DOHH2 (cell line): Measurements from ENCODE around the gene SLC8A1.
A peak's percentile ranks its signal among the peaks of the same experiment; 100 is the strongest.

Experiments used
- H3F3A ChIP-seq: fragments of 200-600 bp; sonication (generic), shearing (Covaris generic); 2 replicates; pipeline ENCODE4 v1.6.0; 2016; ENCODE audit warnings: antibody characterized with exemption, mild to moderate bottlenecking; ENCODE audit not compliant: control insufficient read depth, insufficient read depth
- H3K27ac ChIP-seq: fragments of 200-600 bp; sonication (generic); 2 replicates; pipeline ENCODE4 v1.5.1; 2014; ENCODE audit warnings: low read depth, mild to moderate bottlenecking, low read length, moderate library complexity
- H3K27me3 ChIP-seq: fragments of 200-600 bp; sonication (generic); 2 replicates; pipeline ENCODE4 v1.6.1; 2014; ENCODE audit warnings: mild to moderate bottlenecking, low read length, mixed read lengths; ENCODE audit not compliant: control insufficient read depth
- H3K36me3 ChIP-seq: fragments of 200-600 bp; sonication (generic); 2 replicates; pipeline ENCODE4 v1.6.1; 2014; ENCODE audit warnings: mild to moderate bottlenecking, low read length, moderate library complexity, mixed read lengths; ENCODE audit not compliant: control insufficient read depth
- H3K4me1 ChIP-seq: fragments of 200-600 bp; sonication (generic); 2 replicates; pipeline ENCODE4 v1.6.1; 2014; ENCODE audit warnings: mild to moderate bottlenecking, low read length, mixed read lengths; ENCODE audit not compliant: control insufficient read depth
- H3K4me2 ChIP-seq: fragments of 200-600 bp; sonication (generic); 2 replicates; pipeline ENCODE4 v1.6.0; 2014; ENCODE audit warnings: mild to moderate bottlenecking, low read length, moderate library complexity
- H3K4me3 ChIP-seq: fragments of 200-600 bp; sonication (generic); 2 replicates; pipeline ENCODE4 v1.5.1; 2014; ENCODE audit warnings: mild to moderate bottlenecking, low read length, mixed read lengths
- H3K79me2 ChIP-seq: fragments of 200-600 bp; sonication (generic); 2 replicates; pipeline ENCODE4 v1.6.1; 2014; ENCODE audit warnings: mild to moderate bottlenecking, low read length, mixed read lengths; ENCODE audit not compliant: control insufficient read depth
- H3K9me2 ChIP-seq: fragments of 200-600 bp; sonication (generic); replicated peaks from 2 replicates; pipeline ENCODE4 v1.6.1; 2014; ENCODE audit warnings: mild to moderate bottlenecking, low read length, mixed read lengths; ENCODE audit not compliant: control insufficient read depth
- H3K9me3 ChIP-seq: fragments of 200-600 bp; sonication (generic); 2 replicates; pipeline ENCODE4 v1.6.1; 2014; ENCODE audit warnings: antibody characterized with exemption, low read length, mixed read lengths; ENCODE audit not compliant: control insufficient read depth, insufficient read depth
- H4K20me1 ChIP-seq: fragments of 200-600 bp; sonication (generic); 2 replicates; pipeline ENCODE4 v1.6.0; 2014; ENCODE audit warnings: low read depth, mild to moderate bottlenecking, antibody characterized with exemption, low read length, moderate library complexity; ENCODE audit not compliant: control insufficient read depth, insufficient read depth
- CTCF ChIP-seq: fragments of 200-600 bp; sonication (generic); IDR thresholded peaks from one replicate; pipeline ENCODE4 v1.5.1; 2014; ENCODE audit warnings: antibody characterized with exemption, mild to moderate bottlenecking, low read depth, low read length; ENCODE audit not compliant: poor library complexity, severe bottlenecking
- EZH2phosphoT487 ChIP-seq: fragments of 200-600 bp; sonication (generic); IDR thresholded peaks from 2 replicates; pipeline ENCODE4 v1.6.1; 2017; ENCODE audit warnings: borderline replicate concordance, mild to moderate bottlenecking, antibody characterized with exemption, low read length, moderate library complexity, mixed read lengths

SLC8A1 gene

GRCh38 chr2:40348665-40349064 is 103.2 kb downstream of the SLC8A1 start:
- H3K36me3 ChIP-seq, result 0 out of 2 replicates have a peak, but pooled peaks cover 4% of the 10 kb centered on the region
- H4K20me1 ChIP-seq, result no peaks in the 10 kb centered on the region
- no peaks in the 10 kb centered on the region for H3K27me3 ChIP-seq
- H3K9me2 ChIP-seq, result no peaks in the 10 kb centered on the region
- no peak for TF ChIP-seq EZH2phosphoT487
- TF ChIP-seq CTCF, result no peak
- peaks cover 25% of the 10 kb centered on the region for H3K4me1 ChIP-seq
- H3K9me3 ChIP-seq, result no peaks in the 10 kb centered on the region
- no peak overlapping the region for H3K27ac ChIP-seq
- no peak overlapping the region for H3K4me3 ChIP-seq
- peaks cover 23% of the 10 kb centered on the region for H3K79me2 ChIP-seq
- H3K4me2 ChIP-seq, result no peak overlapping the region
- no peaks in the 10 kb centered on the region for H3F3A ChIP-seq

GRCh38 chr2:40348038-40348437 is 103.9 kb downstream of the SLC8A1 start:
- no peaks in the 10 kb centered on the region for H3K9me3 ChIP-seq
- H3K27ac ChIP-seq, result no peak overlapping the region
- TF ChIP-seq EZH2phosphoT487, result no peak
- no peak for TF ChIP-seq CTCF
- peaks cover 23% of the 10 kb centered on the region for H3K4me1 ChIP-seq
- no peaks in the 10 kb centered on the region for H4K20me1 ChIP-seq
- no peak overlapping the region for H3K4me3 ChIP-seq
- no peaks in the 10 kb centered on the region for H3K9me2 ChIP-seq
- no peak overlapping the region for H3K4me2 ChIP-seq
- 0 out of 2 replicates have a peak, but pooled peaks cover 4% of the 10 kb centered on the region for H3K36me3 ChIP-seq
- H3K79me2 ChIP-seq, result peaks cover 23% of the 10 kb centered on the region
- no peaks in the 10 kb centered on the region for H3F3A ChIP-seq
- H3K27me3 ChIP-seq, result no peaks in the 10 kb centered on the region

GRCh38 chr2:40346535-40347354 is 105.1 kb downstream of the SLC8A1 start:
- H3F3A ChIP-seq, result no peaks in the 10 kb centered on the region

More at GRCh38 chr2:40346535-40347354, 105.1 kb downstream of the SLC8A1 start:
- Histone ChIP-seq H3K79me2 (peaks cover 19% of the 10 kb centered on the region), H3K9me3 (no peaks in the 10 kb centered on the region), H3K36me3 (0 out of 2 replicates have a peak, but pooled peaks cover 4% of the 10 kb centered on the region), H4K20me1 (no peaks in the 10 kb centered on the region), H3K4me3 (no peak overlapping the region), H3K27me3 (no peaks in the 10 kb centered on the region), H3K4me1 (peaks cover 13% of the 10 kb centered on the region), H3K4me2 (0 out of 2 replicates have a peak overlapping the region, but pooled peaks have one; percentile 13), H3K27ac (no peak overlapping the region), H3K9me2 (no peaks in the 10 kb centered on the region)
- TF ChIP-seq CTCF (no peak), EZH2phosphoT487 (no peak)
